Measurements from ENCODE around the gene PRSS36. TPM values are rescaled to one million over a fixed set of nuclear protein-coding genes. Genes with fewer than 3 reads are reported as not detected.
"Not testable (repeated sequence)": the region's sequence is repeated elsewhere in the genome, so short reads cannot be mapped to it uniquely, and the experiment has no call there.

Gene PRSS36
- total RNA-seq (2014; rRNA removed; shearing (Covaris generic)), result not detected in 2 replicates
- 0.72 TPM in 1 of 2 replicates, not detected in the other for polyA plus RNA-seq (2014; cell fraction: nucleus; rRNA removed)

DNA sequence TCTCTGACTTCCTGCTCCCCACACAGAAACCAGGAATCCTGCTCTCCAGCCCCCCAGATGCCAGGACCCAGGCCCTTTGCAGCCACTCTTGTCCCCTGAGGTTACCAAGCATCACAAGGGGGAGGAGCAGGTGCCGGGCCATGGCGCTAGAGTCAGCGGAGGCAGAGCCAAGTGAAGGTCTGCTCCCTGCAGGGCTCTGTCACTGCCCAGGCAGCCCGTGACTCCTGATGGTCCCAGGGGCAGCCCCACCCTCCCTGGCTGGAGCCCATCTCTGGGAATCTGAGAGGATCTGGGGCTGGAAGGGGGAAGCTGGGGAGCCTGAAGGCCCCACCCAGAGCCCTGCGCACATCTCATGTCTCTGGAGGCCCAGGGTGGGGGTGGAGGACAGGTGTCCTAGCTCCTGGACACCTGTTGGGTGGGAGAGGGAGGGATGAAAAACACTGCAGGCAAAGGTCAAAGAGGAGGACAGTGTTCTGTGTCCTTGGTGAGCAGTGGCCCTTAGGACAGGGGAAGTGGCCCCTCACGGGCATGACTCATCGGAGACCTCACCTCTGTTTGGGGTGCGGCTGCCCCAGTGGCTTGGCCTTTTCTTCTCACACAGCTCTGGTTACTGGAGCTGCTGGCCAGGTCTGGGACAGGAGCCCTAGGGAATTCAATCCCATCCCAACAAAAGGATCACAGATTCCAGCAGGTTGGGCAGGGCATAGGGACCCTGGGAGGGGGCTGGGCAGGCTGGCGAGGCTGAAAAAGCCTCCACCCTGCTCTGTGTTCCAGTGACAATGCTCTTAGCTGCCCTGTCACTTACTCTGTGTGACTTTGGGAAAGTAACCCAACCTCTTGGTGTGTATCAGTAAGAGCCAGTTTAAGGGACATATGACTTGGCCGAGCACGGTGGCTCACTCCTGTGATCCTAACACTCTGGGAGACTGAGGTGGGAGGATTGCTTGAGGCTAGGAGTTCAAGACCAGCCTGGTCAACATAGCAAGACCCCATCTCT is at the start of gene PRSS36:
TSS of gene PRSS36 (minus strand) at position 173 of the 997 bp plus-strand sequence. CDS start at position 142, 31 bp downstream.
- DNase-seq (ENCODE audit: extremely low read depth, low read depth), result no peak

DNA sequence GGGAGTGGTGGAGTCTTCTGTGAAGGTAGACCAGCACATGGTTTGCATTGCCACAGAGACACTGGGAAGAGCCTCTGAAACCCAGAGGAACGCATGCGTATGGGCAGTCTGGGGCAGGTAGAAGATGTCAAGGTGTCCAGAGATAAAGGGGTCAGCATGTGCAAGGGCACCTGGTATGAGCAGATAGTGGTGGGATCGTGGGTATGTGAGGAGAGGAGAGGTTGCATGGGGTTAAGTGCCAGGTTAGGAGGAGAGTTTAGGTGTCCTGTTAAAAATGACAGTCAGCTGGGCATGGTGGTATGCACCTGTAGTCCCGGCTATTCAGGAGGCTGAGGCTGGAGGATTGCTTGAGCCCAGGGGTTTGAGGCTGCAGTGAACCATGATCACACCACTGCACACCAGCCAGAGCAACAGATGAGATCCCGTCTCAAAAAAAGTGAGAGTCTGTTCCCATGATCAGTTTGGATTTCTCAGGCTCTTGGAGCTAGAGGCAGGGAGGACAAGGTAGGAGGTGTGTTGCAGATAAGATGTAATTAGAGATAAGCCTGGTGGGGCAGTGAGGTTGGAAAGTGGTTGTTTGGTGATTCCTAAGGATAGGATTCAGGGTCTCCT is 49.7 kb upstream of the PRSS36 start:
- DNase-seq (ENCODE audit: extremely low read depth, low read depth), result no peak

- DNase-seq (ENCODE audit: extremely low read depth, low read depth), result no peak
Measured at GRCh38 chr16:31198207-31198882, 48.5 kb upstream of the PRSS36 start.

- DNase-seq (ENCODE audit: extremely low read depth, low read depth), result no peak
Measured at GRCh38 chr16:31196324-31197088, 46.6 kb upstream of the PRSS36 start.

- DNase-seq (ENCODE audit: extremely low read depth, low read depth), result not testable (repeated sequence)
Measured at GRCh38 chr16:31195861-31196260, 46.0 kb upstream of the PRSS36 start.

DNA sequence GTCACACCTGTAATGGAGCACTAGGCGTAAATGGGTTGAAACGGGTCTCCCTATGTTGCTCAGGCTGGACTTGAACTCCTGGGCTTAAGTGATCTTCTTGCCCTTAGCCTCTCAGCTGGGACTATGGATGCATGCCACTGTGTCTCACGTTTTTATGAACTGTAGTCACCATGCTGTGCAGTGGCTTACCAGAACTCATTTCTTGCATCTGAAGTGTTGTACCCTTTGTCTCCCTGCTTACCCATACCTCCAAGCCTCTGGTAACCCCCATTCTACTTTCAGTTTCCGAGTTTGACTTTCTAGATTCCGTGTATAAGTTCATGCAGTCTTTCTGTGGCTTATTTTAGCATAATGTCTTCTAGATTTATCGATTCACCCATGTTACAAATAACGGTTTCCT is 45.0 kb upstream of the PRSS36 start:
- no peak for DNase-seq (ENCODE audit: extremely low read depth, low read depth)

DNA sequence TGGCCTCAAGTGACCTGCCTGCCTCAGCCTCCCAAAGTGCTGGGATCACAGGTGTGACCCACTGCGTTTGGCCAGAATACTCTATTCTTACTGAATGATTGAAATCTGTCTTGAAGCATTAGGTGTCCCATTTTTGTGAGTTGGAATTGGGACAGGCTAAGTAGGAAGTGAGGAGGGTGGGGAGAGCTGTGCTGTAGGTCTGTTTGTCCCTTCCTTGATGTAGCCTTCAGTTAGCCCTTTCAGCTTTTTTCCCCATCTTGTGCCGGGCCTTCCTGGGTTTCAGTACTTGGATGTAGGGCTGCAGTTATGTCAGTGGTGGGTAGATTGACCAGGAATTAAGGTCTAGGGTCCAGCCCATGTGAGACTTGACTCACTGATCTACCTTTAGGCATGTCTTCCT is 44.0 kb upstream of the PRSS36 start:
- DNase-seq (ENCODE audit: extremely low read depth, low read depth), result no peak

DNA sequence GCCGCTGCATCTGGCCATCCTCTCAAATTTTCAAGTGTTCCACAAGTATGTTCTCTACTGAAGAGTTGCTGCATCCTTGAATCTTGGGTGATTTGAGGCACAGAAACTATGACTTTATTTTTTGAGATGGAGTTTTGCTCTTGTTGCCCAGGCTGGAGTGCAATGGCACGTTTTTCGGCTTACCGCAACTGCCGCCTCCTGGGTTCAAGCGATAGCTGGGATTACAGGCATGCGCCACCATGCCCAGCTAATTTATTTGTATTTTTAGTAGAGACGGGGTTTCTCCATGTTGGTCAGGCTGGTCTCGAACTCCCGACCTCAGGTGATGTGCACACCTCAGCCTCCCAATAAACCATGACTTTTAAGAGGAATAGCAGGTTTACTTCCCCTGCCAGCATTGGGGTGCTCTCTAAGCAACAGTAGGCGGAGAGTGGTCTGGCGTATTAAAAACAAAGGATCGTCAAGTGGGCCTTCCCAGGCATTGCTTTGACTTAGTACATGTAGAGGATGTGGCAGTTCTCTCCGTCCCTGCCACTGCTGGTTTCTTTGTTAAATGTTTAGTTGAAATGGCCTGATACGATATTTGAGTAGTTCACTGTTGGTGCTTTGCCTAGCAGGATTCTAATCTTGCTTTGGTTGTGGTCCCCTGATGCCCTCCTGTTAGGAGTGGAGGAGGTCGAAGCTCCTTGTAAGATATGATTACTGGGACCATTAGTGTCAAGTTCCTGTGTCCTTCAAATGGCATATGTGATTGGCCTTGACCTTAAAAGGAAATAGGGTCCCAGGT is 43.2 kb upstream of the PRSS36 start:
- no peak for DNase-seq (ENCODE audit: extremely low read depth, low read depth)

DNA sequence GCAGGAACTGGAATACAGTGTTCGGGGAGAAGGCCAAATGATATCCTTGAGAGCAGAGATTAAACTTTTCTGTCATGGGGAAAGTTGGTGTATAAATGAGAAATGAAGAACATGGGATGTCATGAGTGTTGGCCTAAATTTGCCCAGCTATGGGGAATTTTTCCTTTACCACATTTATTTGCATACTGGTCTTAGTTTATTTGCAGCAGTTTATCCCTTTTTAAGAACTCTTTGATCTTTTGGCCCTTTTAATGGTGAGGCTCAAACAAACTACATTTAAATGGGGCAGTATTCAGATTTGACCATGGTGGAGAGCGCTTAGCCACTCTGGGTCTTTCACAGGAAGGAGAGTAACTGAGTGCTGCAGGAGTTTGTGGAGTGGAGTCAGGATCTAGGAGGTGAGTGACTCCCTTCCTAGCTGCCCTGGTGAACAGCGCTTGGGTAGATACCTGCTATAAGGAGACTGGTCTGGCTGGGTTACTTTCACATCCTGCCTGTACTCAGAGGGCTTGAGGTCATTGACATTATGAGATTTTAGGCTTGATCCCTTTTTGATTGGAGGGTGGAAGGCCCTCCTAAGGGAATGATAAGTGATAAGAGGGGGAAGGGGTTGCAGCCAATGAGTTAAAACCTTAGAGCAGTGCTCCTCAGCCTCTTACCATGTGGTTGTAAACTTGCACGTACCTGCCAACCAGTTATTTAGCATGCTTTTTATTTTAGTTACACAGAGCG is 42.0 kb upstream of the PRSS36 start:
- no peak for DNase-seq (ENCODE audit: extremely low read depth, low read depth)

DNA sequence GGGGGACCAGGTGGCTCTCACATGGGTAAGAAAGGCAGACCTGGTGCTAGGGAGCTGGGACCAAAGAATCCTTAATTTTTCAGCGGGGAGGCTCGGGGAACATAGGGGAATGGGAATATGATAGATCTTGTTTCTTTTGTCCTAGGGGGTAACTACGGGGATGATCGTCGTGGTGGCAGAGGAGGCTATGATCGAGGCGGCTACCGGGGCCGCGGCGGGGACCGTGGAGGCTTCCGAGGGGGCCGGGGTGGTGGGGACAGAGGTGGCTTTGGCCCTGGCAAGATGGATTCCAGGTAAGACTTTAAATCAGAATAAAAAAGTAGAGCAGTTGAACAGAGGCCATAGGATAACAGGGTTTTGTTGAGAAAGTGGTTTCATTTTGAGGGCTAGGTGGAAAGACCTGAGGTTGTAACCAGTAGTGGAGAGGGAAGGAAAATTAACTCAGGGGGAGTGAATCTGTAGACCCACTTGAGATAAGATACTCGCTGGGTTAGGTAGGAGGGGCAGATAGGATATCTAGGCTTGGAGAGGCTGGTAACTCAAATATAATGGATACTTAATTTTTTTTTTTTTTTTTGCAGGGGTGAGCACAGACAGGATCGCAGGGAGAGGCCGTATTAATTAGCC is 41.1 kb upstream of the PRSS36 start:
- no peak for DNase-seq (ENCODE audit: extremely low read depth, low read depth)

DNA sequence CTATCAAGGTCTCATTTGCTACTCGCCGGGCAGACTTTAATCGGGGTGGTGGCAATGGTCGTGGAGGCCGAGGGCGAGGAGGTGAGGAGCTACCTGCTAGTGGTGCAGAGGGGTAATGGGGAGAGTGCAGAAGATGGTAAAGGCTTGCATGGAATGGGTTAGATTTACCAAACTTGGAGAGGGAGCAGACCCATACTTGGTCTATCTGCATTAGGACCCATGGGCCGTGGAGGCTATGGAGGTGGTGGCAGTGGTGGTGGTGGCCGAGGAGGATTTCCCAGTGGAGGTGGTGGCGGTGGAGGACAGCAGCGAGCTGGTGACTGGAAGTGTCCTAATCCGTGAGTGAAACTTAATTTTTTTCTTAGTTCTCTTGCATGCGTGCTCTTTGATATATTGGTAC is 40.2 kb upstream of the PRSS36 start:
- DNase-seq (ENCODE audit: extremely low read depth, low read depth), result no peak

DNA sequence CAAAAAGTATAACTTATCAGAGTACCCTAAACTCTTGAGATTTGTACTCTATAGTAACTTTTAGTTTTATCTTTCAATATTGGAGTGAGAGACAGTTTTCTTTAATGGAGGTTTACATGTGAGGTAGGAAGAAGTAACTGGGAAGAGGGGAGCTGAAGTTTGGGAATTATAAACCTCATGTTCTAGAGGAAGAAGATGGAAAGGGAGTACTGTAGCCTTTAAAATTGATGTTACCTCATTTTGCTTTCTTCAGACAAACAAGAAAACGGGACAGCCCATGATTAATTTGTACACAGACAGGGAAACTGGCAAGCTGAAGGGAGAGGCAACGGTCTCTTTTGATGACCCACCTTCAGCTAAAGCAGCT is 39.5 kb upstream of the PRSS36 start:
- no peak for DNase-seq (ENCODE audit: extremely low read depth, low read depth)

DNA sequence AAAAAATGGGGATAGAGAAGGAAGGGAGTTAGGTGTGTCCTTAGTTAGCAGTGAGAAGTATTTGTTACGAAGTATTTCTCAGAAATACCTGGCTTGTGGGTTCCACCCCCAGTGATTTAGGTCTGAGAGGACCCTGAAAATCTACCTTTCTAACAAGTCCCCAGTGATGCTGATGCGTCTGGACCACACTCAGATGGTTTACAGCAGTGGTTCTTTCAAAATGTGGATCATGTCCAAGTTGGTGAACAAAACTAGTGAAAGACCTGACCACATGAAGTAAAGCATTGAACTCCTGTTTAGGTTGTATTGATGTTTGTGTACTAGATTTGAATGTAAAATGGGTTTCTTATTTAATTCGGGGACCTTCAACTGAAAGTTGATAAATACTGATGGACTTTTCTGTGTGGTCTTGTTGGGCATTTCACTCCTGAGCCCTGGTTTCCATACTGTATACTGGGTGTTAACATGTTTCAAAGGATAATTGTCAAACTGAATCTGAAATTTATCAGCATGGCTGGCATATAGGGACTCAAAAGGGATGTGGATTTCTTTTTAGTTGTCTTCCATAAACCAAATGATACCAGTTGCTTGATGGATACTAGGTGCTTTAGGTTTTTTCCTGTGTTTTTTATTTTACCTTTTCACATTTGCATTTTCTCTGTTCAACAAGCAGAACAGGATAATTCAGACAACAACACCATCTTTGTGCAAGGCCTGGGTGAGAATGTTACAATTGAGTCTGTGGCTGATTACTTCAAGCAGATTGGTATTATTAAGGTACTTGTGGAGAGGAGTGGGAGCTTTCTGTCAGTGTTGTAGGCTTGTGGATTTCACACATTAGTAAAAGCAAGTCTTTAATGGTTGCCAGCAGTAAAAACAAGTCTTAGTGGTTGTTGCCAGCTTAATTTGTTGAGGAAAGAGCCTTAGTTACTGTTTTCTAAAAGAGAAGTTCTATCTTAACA is 38.9 kb upstream of the PRSS36 start:
- no peak for DNase-seq (ENCODE audit: extremely low read depth, low read depth)

DNA sequence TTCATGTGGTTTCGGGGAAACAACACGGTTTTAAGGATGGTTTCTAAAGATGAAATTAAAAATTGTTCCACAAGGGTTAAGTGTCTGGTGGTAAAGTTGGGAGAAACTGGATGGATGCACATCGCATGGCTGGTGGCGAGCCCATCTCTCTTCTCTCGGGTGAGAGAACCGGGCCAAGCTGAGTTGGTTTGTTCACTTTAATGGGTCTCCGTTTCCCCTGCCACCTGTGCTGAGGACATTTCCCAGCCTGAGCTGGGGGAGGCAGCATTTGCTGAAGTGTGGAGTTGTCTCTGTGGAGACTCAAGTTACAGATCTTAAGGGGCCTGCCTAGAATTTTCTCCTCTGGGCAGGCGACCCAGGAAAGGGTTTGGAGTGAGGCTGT is 37.9 kb upstream of the PRSS36 start:
- no peak for DNase-seq (ENCODE audit: extremely low read depth, low read depth)

DNA sequence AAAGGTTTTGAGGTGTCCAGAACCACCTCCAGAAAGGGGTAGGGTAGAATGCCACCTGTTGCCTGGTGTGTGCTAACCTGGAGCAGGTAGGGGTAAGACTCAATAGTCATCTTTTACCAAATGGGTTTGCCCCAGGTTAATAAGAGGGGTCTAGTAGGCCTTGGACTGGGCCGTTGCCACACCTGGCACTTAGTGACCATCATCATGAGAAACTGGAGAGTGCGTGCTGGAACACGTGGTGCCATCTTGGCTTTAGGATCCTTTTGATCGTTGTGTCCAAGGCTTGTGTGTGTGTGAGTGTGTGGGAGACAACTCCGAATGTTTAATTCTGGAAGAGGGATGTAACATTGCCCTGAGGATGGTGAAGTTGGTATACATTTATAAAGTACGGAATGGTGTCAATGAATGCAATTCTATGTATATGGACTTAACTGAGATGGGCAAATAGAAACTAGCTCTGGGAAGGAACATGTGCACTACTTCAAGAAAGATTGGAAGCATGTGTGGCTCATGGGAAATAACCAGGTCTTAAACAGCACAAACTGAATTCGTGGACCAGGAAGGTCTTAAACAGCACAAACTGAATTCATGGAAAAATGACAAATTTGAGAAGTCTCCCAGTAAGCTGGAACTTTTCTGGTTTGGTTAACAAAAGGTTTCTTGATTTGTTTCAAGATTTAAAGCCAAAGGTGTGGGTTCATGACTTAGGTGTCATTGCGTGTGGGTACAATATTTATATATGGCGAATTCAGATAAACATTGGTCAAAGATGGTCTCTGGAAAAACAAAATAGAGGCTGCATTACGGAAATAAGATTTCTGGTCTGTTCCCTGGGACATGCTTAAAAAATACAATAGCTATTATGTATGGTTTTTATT is 37.3 kb upstream of the PRSS36 start:
- DNase-seq (ENCODE audit: extremely low read depth, low read depth), result no peak

DNA sequence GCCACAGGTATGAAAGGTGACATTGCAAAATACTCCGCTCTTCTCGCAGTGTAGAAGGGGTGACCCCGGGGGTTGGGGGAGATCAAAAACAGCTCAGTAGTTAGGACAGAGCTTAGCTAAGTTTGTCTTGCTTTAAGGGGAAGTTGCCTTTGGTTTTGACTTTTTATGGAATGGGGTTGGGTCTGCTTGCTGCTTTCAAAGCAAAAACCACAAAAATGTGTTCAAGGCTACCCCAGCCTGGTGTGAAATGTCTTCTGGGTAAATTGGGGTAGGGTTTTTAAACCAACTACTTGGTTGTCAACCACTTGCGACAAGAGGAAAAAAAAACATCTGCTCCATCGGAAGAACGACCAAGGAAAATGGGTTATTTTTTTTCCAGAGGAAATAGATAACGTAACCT is 36.3 kb upstream of the PRSS36 start:
- DNase-seq (ENCODE audit: extremely low read depth, low read depth), result no peak

Data from NCI-H460 (cell line).